Measurements from ENCODE around the gene TRPM5. TPM values are rescaled to one million over a fixed set of nuclear protein-coding genes. Genes with fewer than 3 reads are reported as not detected.

TRPM5 gene
- total RNA-seq, 4 donors from 2014 or later: not detected

GRCh38 chr11:2436013-2436520, 8.2 kb downstream of the TRPM5 start:
- DNase-seq (ENCODE audit: low spot score in 2 of 2): no peak
- TF ChIP-seq, protein P1, sequence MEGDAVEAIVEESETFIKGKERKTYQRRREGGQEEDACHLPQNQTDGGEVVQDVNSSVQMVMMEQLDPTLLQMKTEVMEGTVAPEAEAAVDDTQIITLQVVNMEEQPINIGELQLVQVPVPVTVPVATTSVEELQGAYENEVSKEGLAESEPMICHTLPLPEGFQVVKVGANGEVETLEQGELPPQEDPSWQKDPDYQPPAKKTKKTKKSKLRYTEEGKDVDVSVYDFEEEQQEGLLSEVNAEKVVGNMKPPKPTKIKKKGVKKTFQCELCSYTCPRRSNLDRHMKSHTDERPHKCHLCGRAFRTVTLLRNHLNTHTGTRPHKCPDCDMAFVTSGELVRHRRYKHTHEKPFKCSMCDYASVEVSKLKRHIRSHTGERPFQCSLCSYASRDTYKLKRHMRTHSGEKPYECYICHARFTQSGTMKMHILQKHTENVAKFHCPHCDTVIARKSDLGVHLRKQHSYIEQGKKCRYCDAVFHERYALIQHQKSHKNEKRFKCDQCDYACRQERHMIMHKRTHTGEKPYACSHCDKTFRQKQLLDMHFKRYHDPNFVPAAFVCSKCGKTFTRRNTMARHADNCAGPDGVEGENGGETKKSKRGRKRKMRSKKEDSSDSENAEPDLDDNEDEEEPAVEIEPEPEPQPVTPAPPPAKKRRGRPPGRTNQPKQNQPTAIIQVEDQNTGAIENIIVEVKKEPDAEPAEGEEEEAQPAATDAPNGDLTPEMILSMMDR (IDR thresholded peaks at IDR 0.05): no peak
- no peak for TF ChIP-seq POLR2A (IDR thresholded peaks at IDR 0.05)
- intact Hi-C loops (cut with DNase I; ENCODE audit: low total_unique reads): no loop called here
- no peak overlapping the region for H3K4me3 ChIP-seq (ENCODE audit: low read depth, poor library complexity, severe bottlenecking)
- WGBS, 2 donors: 75 to 85% methylated on average over 8 to 10 of the region's 10 CpGs

GRCh38 chr11:2435288-2436012, 8.9 kb downstream of the TRPM5 start:
- H3K4me3 ChIP-seq (ENCODE audit: low read depth, poor library complexity, severe bottlenecking): no peak overlapping the region
- intact Hi-C loops (cut with DNase I; ENCODE audit: low total_unique reads): no loop called here
- DNase-seq (ENCODE audit: low spot score in 2 of 2): no peak
- TF ChIP-seq, protein P1 (IDR thresholded peaks at IDR 0.05): no peak
- TF ChIP-seq POLR2A (IDR thresholded peaks at IDR 0.05): no peak
- 91% methylated on average over 12 of the region's 12 CpGs for WGBS, 2 donors

- TF ChIP-seq POLR2A (IDR thresholded peaks at IDR 0.05): no peak
- TF ChIP-seq, protein P1 (IDR thresholded peaks at IDR 0.05): no peak
- 80 to 84% methylated on average over 11 of the region's 11 CpGs for WGBS, 2 donors
- no peak overlapping the region for H3K4me3 ChIP-seq (ENCODE audit: low read depth, poor library complexity, severe bottlenecking)
- intact Hi-C loops (cut with DNase I; ENCODE audit: low total_unique reads): no loop called here
- DNase-seq (ENCODE audit: low spot score in 2 of 2): no peak
Measured at GRCh38 chr11:2434506-2435255, 9.6 kb downstream of the TRPM5 start.

- no peak for DNase-seq (ENCODE audit: low spot score in 2 of 2)
- intact Hi-C loops (cut with DNase I; ENCODE audit: low total_unique reads): no loop called here
- TF ChIP-seq, protein P1 (IDR thresholded peaks at IDR 0.05): no peak
- TF ChIP-seq POLR2A (IDR thresholded peaks at IDR 0.05): no peak
- WGBS, 2 donors: 83 to 88% methylated on average over 8 of the region's 8 CpGs
- no peak overlapping the region for H3K4me3 ChIP-seq (ENCODE audit: low read depth, poor library complexity, severe bottlenecking)
Measured at GRCh38 chr11:2434008-2434407, 10.3 kb downstream of the TRPM5 start.

DNA sequence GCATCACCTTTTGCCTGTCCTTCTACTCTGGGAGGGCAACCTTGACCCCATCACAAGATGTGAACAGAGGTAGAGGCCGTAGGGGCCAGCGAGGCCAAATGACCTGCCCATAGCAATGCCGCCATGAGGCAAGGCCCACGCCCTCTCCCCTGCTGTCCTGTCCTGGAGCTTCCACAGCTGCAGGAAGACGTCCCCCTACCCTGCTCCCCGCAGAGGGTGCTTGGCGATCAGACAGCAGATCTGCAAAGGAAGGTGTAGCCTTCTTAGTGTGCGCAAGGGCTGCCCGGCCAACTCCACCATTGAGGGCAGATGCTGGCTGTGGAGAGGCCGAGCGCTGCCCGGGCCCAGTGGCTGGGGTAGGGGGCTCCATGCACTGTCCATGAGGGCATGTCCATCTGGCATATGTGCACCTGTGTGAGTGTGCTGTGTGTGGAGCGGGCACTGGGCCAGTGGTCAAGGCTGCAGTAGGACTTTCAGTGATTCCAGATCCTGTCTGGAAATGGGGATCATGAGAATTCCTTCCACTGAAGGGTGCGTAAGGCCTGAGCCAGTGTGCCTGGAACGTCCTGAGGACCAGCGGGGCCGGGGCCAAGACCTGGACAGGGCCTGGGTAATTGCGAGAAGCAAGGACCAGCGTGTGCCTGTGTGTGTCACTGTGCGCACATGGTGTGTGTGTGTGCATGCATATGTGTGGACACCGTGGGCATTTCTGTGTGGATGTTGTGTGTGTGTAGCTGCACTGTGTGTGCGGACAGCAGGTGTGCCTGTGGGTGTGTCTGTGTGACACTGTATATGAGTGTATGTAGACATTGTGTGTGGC, 11.0 kb downstream of the TRPM5 start:
- intact Hi-C loops (cut with DNase I; ENCODE audit: low total_unique reads): no loop called here
- 85 to 86% methylated on average over 22 of the region's 22 CpGs for WGBS, 2 donors
- DNase-seq (ENCODE audit: low spot score in 2 of 2): no peak
- no peak overlapping the region for H3K4me3 ChIP-seq (ENCODE audit: low read depth, poor library complexity, severe bottlenecking)
- TF ChIP-seq, protein P1 (IDR thresholded peaks at IDR 0.05): no peak
- TF ChIP-seq POLR2A (IDR thresholded peaks at IDR 0.05): no peak
